HG03469 (cell line): ENCODE results near the gene SDR42E1.

Experiments
- ATAC-seq: cut with Tn5 transposase; IDR thresholded peaks from one replicate; pipeline ENCODE4 v1.9.1; 2021; ENCODE audit warnings: mild to moderate bottlenecking, moderate library complexity, moderate number of reproducible peaks; ENCODE audit not compliant: unreplicated experiment

SDR42E1 gene

GRCh38 chr16:81942007-81942601 lies 69.2 kb downstream of the SDR42E1 start:
- no peak for ATAC-seq

DNA sequence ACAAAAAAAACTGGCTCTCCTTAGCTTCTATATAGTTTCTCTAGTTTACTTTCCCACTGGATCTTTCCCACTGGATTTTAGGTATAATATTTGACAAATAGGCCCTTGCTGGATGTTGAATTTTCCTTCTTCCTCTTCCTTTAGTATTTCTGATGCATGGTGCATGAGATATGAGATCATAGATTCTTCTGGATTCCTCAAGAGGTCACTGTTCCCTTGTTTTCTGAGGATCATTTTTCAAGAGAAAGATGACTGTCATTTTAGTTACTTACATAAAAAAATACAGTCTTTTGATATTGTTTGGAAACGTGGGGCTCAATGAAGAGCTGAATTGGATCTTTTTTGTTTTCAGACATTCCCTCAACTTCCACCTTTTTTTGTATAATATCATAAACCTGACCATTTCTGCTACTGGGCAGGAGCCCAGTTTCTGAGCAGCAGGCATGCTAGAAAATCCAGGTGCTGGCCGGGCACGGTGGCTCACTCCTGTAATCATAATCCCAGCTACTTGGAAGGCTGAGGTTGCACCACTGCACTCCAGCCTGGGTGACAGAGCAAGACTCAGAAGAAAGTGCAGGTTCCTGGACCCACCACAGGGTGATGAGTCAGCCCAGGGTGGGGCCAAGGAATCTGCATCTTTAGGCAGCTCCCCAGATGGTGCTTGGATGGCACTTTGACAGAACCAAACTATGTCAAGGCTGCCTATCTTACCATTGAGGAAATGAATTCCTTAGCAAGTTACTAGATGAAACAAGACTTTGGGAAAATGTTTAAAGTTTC lies 70.3 kb downstream of the SDR42E1 start:
- ATAC-seq: no peak

GRCh38 chr16:81939164-81940056 lies 71.9 kb downstream of the SDR42E1 start:
- no peak for ATAC-seq
